Adrenal gland (tissue), 12 donors: ENCODE data around the gene MFSD2A. TPM values are rescaled to one million over a fixed set of nuclear protein-coding genes. Genes with fewer than 3 reads are reported as not detected.

ENCODE experiments used
- DNase-seq, 7 donors: peaks; one replicate each; pipeline ENCODE4 v3.0.0-alpha.2; 2019 to 2020
- H3K27ac ChIP-seq, 5 donors: fragments of 200-600 bp; sonication (generic) in 4 of 5; 1 replicate in 3 of 5; 2 replicates in 2 of 5; pipeline versions ENCODE4 v1.5.1 to v1.8.0; 2016 to 2020; ENCODE audit warnings: mild to moderate bottlenecking in 1 of 5
- H3K27me3 ChIP-seq: fragments of 200-600 bp; 2 replicates; pipeline ENCODE4 v1.8.0; 2021
- H3K36me3 ChIP-seq, 2 donors: fragments of 200-600 bp; replicated peaks in 1 of 2; 1 replicate in 1 of 2; 2 replicates in 1 of 2; pipeline versions ENCODE4 v1.5.1 to v1.8.0; 2018 to 2022
- H3K4me1 ChIP-seq, 2 donors: fragments of 200-600 bp; replicated peaks in 1 of 2; 1 replicate in 1 of 2; 2 replicates in 1 of 2; pipeline versions ENCODE4 v1.5.1 to v1.8.0; 2018 to 2021
- H3K4me3 ChIP-seq, 4 donors: fragments of 200-600 bp; sonication (generic) in 3 of 4; one replicate each; pipeline ENCODE4 v1.5.1; 2016 to 2018
- H3K9me3 ChIP-seq, 3 donors: fragments of 200-600 bp; sonication (generic) in 1 of 3; replicated peaks in 1 of 3; 1 replicate in 2 of 3; 2 replicates in 1 of 3; pipeline versions ENCODE4 v1.5.1 to v1.8.0; 2016 to 2021
- CTCF ChIP-seq, 6 experiments: fragments of 450-650 bp in 4 of 6; fragments of 200-600 bp in 2 of 6; sonication (generic) in 1 of 6; IDR thresholded peaks; 1 replicate in 5 of 6; 2 replicates in 1 of 6; pipeline versions ENCODE4 v1.5.1 to v1.8.0; 2016 to 2021; ENCODE audit warnings: antibody characterized with exemption in 6 of 6, mild to moderate bottlenecking in 2 of 6, moderate library complexity in 1 of 6
- POLR2A ChIP-seq, 2 donors: fragments of 450-650 bp; IDR thresholded peaks; one replicate each; pipeline ENCODE4 v1.6.1; 2017; ENCODE audit warnings: antibody characterized with exemption in 2 of 2, mild to moderate bottlenecking in 2 of 2, moderate library complexity in 1 of 2
- WGBS, 4 donors: extraction: QIAGEN DNeasy Blood & Tissue Kit in 2 of 4; methylation state at CpG; one replicate each; pipeline versions ENCODE4 v1.1.5 to v1.1.7; 2013 to 2017; 5-methylcytosine and 5-hydroxymethylcytosine counted together
- intact Hi-C, 2 donors: fragments of 100-400 bp; cut with DNase I; formaldehyde crosslinking; loops; one replicate each; pipeline versions ENCODE4 v1.14.1 to v1.15.0; 2022 to 2023
- polyA plus RNA-seq, 3 donors: library from polyadenylated mRNA; stranded (reverse); fragments of 200-250 nt in 2 of 3; fragments of 350-450 nt in 1 of 3; fragmentation: Illumina TruSeq in 1 of 3; extraction: RNeasy Lipid Tissue Mini Kit (QIAGEN cat#74804) in 1 of 3; gene quantifications; one replicate each; pipeline ENCODE4 v1.2.3, GENCODE V29; 2013 to 2014
- total RNA-seq, 9 donors: library from RNA; depleted of rRNA in 4 of 9; stranded (reverse); fragments of >200 nt in 4 of 9; fragments of 120-200 nt in 1 of 9; fragmentation: NEBNext Ultra II Directional in 1 of 9; extraction: Animal tissue kit (Norgen Biotek cat#: 25700) in 1 of 9; gene quantifications; one replicate each; pipeline versions ENCODE4 v1.1.0 to v1.2.4, GENCODE V29; 2013 to 2023
- donor health status: healthy with polysubstance abuse.
- donor health status: Bipolar disorder and iron deficiency.
- donor health status: DM: yes; HTN: yes; CAD: no.
- donor health status: DM: no; HTN: no; CAD: no.
- donor health status: DM: no; HTN: no; CAD: no.
- donor health status: DM: yes; HTN: yes; CAD: no.

Gene MFSD2A
- total and polyA plus RNA-seq, 12 donors = 0.17 to 3.2 (median 1.3) TPM

GRCh38 chr1:40011198-40011597 is 56.3 kb downstream of the MFSD2A start:
- H3K4me3 ChIP-seq = no peak overlapping the region
- no peak for DNase-seq
- no peak overlapping the region for H3K27ac ChIP-seq
- H3K9me3 ChIP-seq = no peaks in the 10 kb centered on the region
- TF ChIP-seq CTCF (IDR thresholded peaks at IDR 0.05) (no peak), POLR2A (IDR thresholded peaks at IDR 0.05) (no peak)
- intact Hi-C loops = no loop called here
- no peaks in the 10 kb centered on the region for H3K27me3 ChIP-seq
- no peaks in the 10 kb centered on the region for H3K36me3 ChIP-seq
- WGBS, 4 donors = 84 to 91% (median 86%) methylated on average over 3 of the region's 3 CpGs
- H3K4me1 ChIP-seq = no peaks in the 10 kb centered on the region

- Histone ChIP-seq H3K4me3 (no peak overlapping the region), H3K27me3 (no peaks in the 10 kb centered on the region), H3K9me3 (no peaks in the 10 kb centered on the region), H3K27ac (no peak overlapping the region), H3K36me3 (no peaks in the 10 kb centered on the region), H3K4me1 (no peaks in the 10 kb centered on the region)
- intact Hi-C loops = no loop called here
- DNase-seq = no peak
- TF ChIP-seq CTCF (IDR thresholded peaks at IDR 0.05) = no peak
- TF ChIP-seq POLR2A (IDR thresholded peaks at IDR 0.05) = no peak
- 76 to 80% (median 79%) methylated on average over 3 of the region's 3 CpGs for WGBS, 4 donors
Observed at GRCh38 chr1:40014253-40014706, 59.3 kb downstream of the MFSD2A start.

- DNase-seq = no peak
Observed at GRCh38 chr1:40014812-40015594, 60.1 kb downstream of the MFSD2A start.

More at GRCh38 chr1:40014812-40015594, 60.1 kb downstream of the MFSD2A start:
- no peak overlapping the region for H3K27ac ChIP-seq
- TF ChIP-seq POLR2A (IDR thresholded peaks at IDR 0.05) = no peak
- TF ChIP-seq CTCF (IDR thresholded peaks at IDR 0.05) = no peak
- H3K9me3 ChIP-seq = no peaks in the 10 kb centered on the region
- no peaks in the 10 kb centered on the region for H3K27me3 ChIP-seq
- H3K36me3 ChIP-seq = no peaks in the 10 kb centered on the region
- 56 to 67% (median 64%) methylated on average over 10 of the region's 10 CpGs for WGBS, 4 donors
- no peak overlapping the region for H3K4me3 ChIP-seq
- intact Hi-C loops = no loop called here
- no peaks in the 10 kb centered on the region for H3K4me1 ChIP-seq
